ENCODE results near the gene ZNF768. TPM values are rescaled to one million over a fixed set of nuclear protein-coding genes. Genes with fewer than 3 reads are reported as not detected.

Gene ZNF768
- total RNA-seq, 4 donors from 2014 or later: 8.8 to 41.3 (median 28.5) TPM

GRCh38 chr16:30559690-30560089 lies 33.3 kb upstream of the ZNF768 start:
- Histone ChIP-seq H3K4me1 (peaks cover 0 to 6% of the 10 kb centered on the region in 2 donors), H3K36me3 (no peaks in the 10 kb centered on the region), H3K27ac (no peak overlapping the region), H3K4me3 (no peak overlapping the region), H3K9me3 (no peaks in the 10 kb centered on the region), H3K27me3 (no peaks in the 10 kb centered on the region)
- no peak for DNase-seq
- no peak for TF ChIP-seq POLR2A (IDR thresholded peaks at IDR 0.05)
- no peak for TF ChIP-seq CTCF (IDR thresholded peaks at IDR 0.05)
- intact Hi-C loops (cut with DNase I; ENCODE audit: low total_unique reads): no loop called here

DNA sequence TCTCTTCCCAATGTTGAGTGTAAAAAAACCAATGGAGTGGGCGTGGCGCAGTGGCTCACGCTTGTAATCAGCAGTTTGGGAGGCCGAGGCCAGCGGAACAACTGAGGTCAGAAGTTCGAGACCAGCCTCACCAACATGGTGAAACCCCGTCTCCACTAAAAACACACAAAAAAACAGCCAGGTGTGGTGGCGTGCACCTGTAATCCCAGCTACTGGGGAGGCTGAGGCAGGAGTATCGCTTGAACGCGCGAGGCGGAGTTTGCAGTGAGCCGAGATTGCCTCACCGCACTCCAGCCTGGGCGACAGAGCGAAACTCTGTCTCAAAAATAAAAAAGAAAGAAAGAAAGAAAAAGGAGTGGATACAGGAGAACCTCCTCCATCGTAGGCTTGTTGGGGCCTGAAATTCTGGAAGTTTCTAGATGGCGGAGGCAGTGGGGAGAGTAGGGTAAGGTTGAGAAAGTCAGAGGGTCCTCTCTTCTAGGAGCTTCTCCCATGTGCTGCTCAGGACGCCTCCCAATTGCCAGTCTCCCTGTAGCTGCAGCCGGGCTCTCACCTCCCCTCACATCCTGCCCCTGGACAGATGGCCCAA lies 32.5 kb upstream of the ZNF768 start:
- Histone ChIP-seq H3K9me3 (no peaks in the 10 kb centered on the region), H3K27ac (peak overlapping the region; percentile 87 to 92), H3K4me1 (peaks cover 0 to 6% of the 10 kb centered on the region in 2 donors), H3K4me3 (peak overlapping the region; percentile 68 to 82), H3K27me3 (no peaks in the 10 kb centered on the region), H3K36me3 (no peaks in the 10 kb centered on the region)
- no peak for DNase-seq
- TF ChIP-seq CTCF (IDR thresholded peaks at IDR 0.05) (no peak), POLR2A (IDR thresholded peaks at IDR 0.05) (no peak)
- intact Hi-C loops (cut with DNase I; ENCODE audit: low total_unique reads): no loop called here

DNA sequence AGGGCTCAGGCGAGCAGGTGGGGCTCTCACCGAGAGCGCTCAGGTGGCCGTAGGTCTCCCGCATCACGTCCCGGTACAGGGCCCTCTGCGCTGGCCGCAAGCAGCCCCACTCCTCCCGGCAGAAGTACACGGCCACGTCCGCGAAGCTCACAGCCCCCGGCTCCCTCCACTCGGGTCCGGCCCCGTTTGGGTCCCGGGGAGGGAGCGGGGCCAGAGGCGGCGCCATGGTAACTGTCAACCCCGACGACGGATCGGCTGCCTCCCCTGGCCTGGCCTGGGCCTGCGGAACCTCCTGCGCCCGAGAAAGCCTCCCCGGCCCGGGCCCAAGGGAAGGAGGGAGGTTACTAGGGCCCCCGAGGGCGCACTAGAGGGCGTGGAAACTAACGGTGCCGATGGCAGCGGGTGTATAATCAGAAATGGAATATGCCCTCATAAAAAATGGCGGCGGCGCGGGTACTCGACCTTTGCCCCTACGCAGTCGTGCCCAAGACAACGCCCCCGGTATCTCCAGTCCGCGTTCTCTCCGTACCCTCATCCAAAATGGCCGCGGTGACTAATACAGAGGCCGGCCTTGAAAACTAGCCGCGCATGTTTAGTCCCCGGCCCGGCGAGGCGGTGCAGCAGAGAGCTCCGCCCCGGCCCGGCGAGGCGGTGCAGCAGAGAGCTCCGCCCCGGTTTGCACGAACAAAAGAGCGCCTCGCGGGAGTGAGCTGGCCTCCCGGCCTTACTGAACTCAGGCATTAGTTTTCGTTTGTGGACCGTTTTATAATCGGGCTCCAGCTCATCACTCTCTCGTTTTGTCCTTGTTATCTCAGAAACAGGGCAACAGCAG lies 31.8 kb upstream of the ZNF768 start, which contains the start of gene ZNF764:
ZNF764 (minus strand) TSS at position 418 of the 832 bp plus-strand sequence; CDS start at position 226, 192 bp downstream.
- no peaks in the 10 kb centered on the region for H3K9me3 ChIP-seq
- H3K27me3 ChIP-seq: no peaks in the 10 kb centered on the region
- intact Hi-C loops (cut with DNase I; ENCODE audit: low total_unique reads): no loop called here
- H3K4me3 ChIP-seq: peak within 1 kb of the TSS; percentile 68 to 82
- peak; percentile 98 to 99 for DNase-seq
- H3K27ac ChIP-seq: peak within 1 kb of the TSS; percentile 87 to 92
- no peaks in the 10 kb centered on the region for H3K36me3 ChIP-seq
- TF ChIP-seq POLR2A (IDR thresholded peaks at IDR 0.05) (peak; percentile 36 to 67), CTCF (IDR thresholded peaks at IDR 0.05) (peak in 2 of 4 experiments; percentile 12 to 26)
- H3K4me1 ChIP-seq: peaks cover 0 to 6% of the 10 kb centered on the region in 2 donors

DNA sequence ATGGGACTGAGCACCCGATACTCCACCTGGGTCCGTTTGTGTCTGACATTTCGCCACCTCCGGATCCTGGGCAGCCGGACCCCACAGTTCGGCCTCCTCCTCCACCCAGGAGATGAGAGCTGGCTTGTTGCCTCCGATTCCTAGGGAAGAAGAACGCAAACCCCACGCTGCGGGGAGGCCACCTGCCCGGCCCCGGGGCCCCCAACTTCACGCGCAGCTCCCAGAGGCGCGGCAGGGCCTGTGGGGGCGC lies 31.3 kb upstream of the ZNF768 start:
- intact Hi-C loops (cut with DNase I; ENCODE audit: low total_unique reads): no loop called here
- H3K9me3 ChIP-seq: no peaks in the 10 kb centered on the region
- TF ChIP-seq POLR2A (IDR thresholded peaks at IDR 0.05) (no peak), CTCF (IDR thresholded peaks at IDR 0.05) (no peak)
- no peaks in the 10 kb centered on the region for H3K27me3 ChIP-seq
- no peaks in the 10 kb centered on the region for H3K36me3 ChIP-seq
- DNase-seq: peak; percentile 35 to 40
- H3K27ac ChIP-seq: peak overlapping the region; percentile 87 to 92
- H3K4me3 ChIP-seq: peak overlapping the region; percentile 68 to 82
- H3K4me1 ChIP-seq: peaks cover 0 to 6% of the 10 kb centered on the region in 2 donors

- no peak overlapping the region for H3K4me3 ChIP-seq
- H3K9me3 ChIP-seq: no peaks in the 10 kb centered on the region
- TF ChIP-seq CTCF (IDR thresholded peaks at IDR 0.05) (no peak), POLR2A (IDR thresholded peaks at IDR 0.05) (no peak)
- H3K27ac ChIP-seq: no peak overlapping the region
- H3K27me3 ChIP-seq: no peaks in the 10 kb centered on the region
- peaks cover 0 to 6% of the 10 kb centered on the region in 2 donors for H3K4me1 ChIP-seq
- intact Hi-C loops (cut with DNase I; ENCODE audit: low total_unique reads): no loop called here
- DNase-seq: no peak
- no peaks in the 10 kb centered on the region for H3K36me3 ChIP-seq
Measured at GRCh38 chr16:30556125-30556473, 29.7 kb upstream of the ZNF768 start.

Data from uterus (tissue), 4 donors.